BJ (cell line): ENCODE results near the gene MBD3L4. TPM values are rescaled to one million over a fixed set of nuclear protein-coding genes. Genes with fewer than 3 reads are reported as not detected.
"Not testable (repeated sequence)": the region's sequence is repeated elsewhere in the genome, so short reads cannot be mapped to it uniquely, and the experiment has no call there.

ENCODE experiments used
- CTCF ChIA-PET: fragments of 350-600 bp; formaldehyde crosslinking; extraction: SDS; loops from one replicate; lab custom pipeline; 2021; ENCODE audit warnings: antibody characterized with exemption, inconsistent platforms; lab: Yijun Ruan, JAX
- POLR2A ChIA-PET: fragments of 300-600 bp; sonication (Branson Sonifier 250); formaldehyde crosslinking; extraction: SDS; loops from one replicate; lab custom pipeline; 2021; ENCODE audit warnings: antibody characterized with exemption; lab: Charles Lee
- DNase-seq: peaks from one replicate; pipeline ENCODE4 v3.0.0-alpha.2; 2011; ENCODE audit warnings: low read depth
- H3K27me3 ChIP-seq: 2 replicates; pipeline ENCODE4 v1.6.0; 2011; ENCODE audit warnings: low read length; ENCODE audit not compliant: control insufficient read depth, insufficient read depth
- H3K36me3 ChIP-seq: 2 replicates; pipeline ENCODE4 v1.5.1; 2011; ENCODE audit warnings: low read length; ENCODE audit not compliant: control insufficient read depth, insufficient read depth
- H3K4me3 ChIP-seq: 2 replicates; pipeline ENCODE4 v1.5.1; 2011; ENCODE audit warnings: low read depth, mild to moderate bottlenecking, control low read depth, low read length
- polyA plus RNA-seq: library from polyadenylated mRNA; depleted of rRNA; stranded (reverse); fragments of >200 nt; gene quantifications from 2 replicates; pipeline ENCODE4 v1.2.3, GENCODE V29; 2011
- TF ChIP-seq, protein P1 (sequence below): IDR thresholded peaks from 2 replicates; pipeline ENCODE4 v1.5.1; 2011; ENCODE audit warnings: low read depth, mild to moderate bottlenecking, control low read depth, inconsistent platforms, low read length, moderate library complexity; ENCODE audit not compliant: insufficient read depth

The MBD3L4 gene
- polyA plus RNA-seq, 1 experiment, result not detected

DNA sequence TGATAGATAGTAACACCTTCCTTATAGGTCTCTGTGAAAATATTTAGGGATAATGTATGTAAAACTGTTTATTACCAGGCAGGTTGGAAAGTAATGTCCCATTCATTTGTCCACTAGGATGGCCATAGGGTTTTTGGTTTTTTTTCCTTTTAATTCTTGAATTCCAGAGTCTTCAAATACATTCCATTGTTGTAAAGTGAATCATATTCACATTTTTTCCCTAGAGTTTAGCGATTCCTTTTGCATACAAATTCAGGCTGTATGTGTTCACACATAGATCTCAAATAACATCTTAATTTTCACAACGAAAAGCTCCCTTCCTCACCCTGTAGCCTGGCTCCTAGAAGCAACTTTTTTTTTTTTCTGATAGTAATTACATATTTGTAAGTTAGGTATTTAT lies 27.7 kb upstream of the MBD3L4 start:
- H3K36me3 ChIP-seq, result peaks cover 7% of the 10 kb centered on the region
- CTCF ChIA-PET, result interaction anchor here (1.6 kb wide), 1 partner anchor 204 kb away, joined by 3 read pairs; no protein-coding TSS in a partner anchor
- H3K27me3 ChIP-seq, result no peaks in the 10 kb centered on the region
- POLR2A ChIA-PET, result no interaction called here
- no peak for DNase-seq
- no peak overlapping the region for H3K4me3 ChIP-seq
- TF ChIP-seq, protein P1, sequence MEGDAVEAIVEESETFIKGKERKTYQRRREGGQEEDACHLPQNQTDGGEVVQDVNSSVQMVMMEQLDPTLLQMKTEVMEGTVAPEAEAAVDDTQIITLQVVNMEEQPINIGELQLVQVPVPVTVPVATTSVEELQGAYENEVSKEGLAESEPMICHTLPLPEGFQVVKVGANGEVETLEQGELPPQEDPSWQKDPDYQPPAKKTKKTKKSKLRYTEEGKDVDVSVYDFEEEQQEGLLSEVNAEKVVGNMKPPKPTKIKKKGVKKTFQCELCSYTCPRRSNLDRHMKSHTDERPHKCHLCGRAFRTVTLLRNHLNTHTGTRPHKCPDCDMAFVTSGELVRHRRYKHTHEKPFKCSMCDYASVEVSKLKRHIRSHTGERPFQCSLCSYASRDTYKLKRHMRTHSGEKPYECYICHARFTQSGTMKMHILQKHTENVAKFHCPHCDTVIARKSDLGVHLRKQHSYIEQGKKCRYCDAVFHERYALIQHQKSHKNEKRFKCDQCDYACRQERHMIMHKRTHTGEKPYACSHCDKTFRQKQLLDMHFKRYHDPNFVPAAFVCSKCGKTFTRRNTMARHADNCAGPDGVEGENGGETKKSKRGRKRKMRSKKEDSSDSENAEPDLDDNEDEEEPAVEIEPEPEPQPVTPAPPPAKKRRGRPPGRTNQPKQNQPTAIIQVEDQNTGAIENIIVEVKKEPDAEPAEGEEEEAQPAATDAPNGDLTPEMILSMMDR, result no peak

DNA sequence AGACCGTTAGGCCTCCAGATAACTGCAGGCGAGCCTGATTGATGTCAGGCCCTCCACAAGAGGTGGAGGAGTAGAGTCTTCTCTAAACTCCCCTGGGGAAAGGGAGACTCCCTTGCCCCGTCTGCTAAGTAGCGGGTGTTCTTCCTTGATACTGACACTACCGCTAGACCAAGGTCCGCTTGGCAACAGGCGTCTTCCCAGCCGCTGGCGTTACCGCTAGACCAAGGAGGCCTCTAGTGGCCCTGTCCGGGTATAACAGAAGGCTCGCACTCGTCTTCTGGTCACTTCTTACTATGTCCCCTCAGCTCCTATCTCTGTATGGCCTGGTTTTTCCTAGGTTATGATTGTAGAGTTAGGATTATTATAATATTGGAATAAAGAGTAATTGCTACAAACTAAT lies 27.1 kb upstream of the MBD3L4 start:
- CTCF ChIA-PET, result interaction anchor here (1.6 kb wide), 1 partner anchor 203 kb away, joined by 3 read pairs; no protein-coding TSS in a partner anchor
- TF ChIP-seq, protein P1, result peak; percentile 26; the same call in 1 of the 2 replicates
- POLR2A ChIA-PET, H3K36me3 ChIP-seq, DNase-seq, H3K27me3 ChIP-seq, H3K4me3 ChIP-seq: not testable (repeated sequence)

DNA sequence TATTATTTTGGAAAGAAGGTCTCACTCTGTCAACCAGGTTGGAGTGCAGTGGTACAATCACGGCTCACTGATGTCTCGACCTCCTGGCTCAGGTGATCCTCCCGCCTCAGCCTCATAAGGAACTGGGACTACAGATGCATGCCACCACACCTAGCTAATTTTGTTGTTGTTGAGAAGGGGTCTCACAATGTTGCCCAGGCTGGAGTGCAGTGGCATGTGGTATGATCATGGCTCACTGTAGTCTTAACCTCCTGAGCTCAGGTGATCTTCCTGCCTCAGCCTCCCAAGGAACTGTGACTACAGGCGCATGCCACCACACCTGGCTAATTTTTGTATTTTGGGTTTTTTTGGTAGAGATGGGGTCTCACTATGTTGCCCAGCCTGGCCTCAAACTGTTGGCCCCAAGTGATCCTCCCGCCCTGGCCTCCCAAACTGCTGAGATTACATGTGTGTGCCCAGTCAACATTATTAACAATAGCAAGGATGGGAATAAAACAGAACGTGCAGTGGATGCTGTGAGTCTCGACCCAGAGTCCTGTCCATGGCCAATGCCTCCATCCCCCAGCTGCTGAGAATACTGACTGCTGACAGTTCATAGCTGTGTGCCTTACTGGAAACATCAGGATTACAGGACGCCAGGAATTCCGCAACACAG lies 23.9 kb upstream of the MBD3L4 start:
- DNase-seq, result no peak
- Histone ChIP-seq H3K4me3 (no peak overlapping the region), H3K36me3 (no peaks in the 10 kb centered on the region), H3K27me3 (no peaks in the 10 kb centered on the region)
- POLR2A ChIA-PET, result no interaction called here
- TF ChIP-seq, protein P1, result no peak
- CTCF ChIA-PET, result no interaction called here

DNA sequence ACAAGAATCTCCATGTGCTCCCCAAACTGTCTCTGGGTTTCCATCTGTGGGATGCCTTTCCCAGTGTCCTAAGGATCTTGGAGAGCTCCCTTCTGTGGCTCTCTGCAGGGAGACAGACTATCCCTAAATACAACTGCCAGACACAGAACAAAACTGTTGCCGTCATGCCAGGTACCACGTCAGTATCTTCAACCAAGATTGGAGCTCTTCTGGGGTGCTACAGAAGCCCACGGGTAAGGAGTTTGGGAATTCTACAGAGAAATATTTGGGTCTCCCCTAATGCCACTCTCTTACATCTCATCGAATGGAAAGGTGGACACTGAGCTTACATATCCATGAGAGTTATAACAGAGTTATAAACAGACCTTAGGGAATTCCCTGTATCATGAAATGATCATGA lies 23.4 kb upstream of the MBD3L4 start:
- Histone ChIP-seq H3K4me3 (no peak overlapping the region), H3K27me3 (no peaks in the 10 kb centered on the region), H3K36me3 (no peaks in the 10 kb centered on the region)
- CTCF ChIA-PET, result no interaction called here
- DNase-seq, result no peak
- TF ChIP-seq, protein P1, result no peak
- POLR2A ChIA-PET, result no interaction called here

DNA sequence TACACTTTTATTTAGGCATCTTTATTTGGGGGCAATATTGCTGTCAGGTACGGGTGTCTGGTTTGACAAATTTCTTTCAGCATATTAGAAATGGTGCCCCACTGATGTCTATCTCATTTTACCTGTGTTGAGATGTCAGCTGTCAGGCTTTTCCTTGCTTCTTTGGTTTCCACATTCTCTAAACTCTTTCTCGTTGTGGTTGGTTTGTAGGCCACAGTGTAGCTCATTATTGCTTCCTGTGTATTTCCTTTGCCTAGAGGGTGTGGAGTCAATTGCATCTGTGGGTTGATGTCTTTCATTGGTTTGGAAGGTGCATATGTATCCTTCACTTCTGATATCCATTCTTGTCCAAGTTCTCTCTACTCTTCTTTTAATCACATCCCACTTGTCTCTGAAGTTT lies 20.0 kb upstream of the MBD3L4 start:
- H3K4me3 ChIP-seq, CTCF ChIA-PET, POLR2A ChIA-PET, H3K36me3 ChIP-seq, DNase-seq, H3K27me3 ChIP-seq: not testable (repeated sequence)

DNA sequence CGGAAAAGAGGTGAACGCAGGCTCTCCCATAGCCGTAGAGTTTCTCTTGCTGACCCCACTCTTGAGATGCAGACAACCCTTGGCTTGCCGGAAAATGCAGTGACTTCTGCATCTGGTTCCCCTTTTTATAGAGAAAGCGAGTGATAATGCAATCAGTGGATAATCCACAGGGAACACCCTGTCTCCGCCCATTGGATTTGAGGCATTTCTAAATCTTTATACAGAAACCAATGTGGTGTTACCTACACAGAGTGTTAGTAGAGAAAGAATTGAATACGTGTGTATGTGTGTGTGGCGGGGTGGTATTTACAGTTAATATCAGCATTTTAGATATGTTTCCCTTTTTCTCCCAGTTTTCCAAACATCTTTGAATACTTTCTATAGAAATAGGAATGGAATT lies 18.6 kb upstream of the MBD3L4 start, which contains the start of gene MBD3L3:
Gene MBD3L3, minus strand, starts transcription at position 101 of the 400 bp plus-strand sequence. Its CDS starts 71 bp downstream, at position 30.
- H3K36me3 ChIP-seq, POLR2A ChIA-PET, H3K27me3 ChIP-seq, CTCF ChIA-PET, DNase-seq, H3K4me3 ChIP-seq: not testable (repeated sequence)

DNA sequence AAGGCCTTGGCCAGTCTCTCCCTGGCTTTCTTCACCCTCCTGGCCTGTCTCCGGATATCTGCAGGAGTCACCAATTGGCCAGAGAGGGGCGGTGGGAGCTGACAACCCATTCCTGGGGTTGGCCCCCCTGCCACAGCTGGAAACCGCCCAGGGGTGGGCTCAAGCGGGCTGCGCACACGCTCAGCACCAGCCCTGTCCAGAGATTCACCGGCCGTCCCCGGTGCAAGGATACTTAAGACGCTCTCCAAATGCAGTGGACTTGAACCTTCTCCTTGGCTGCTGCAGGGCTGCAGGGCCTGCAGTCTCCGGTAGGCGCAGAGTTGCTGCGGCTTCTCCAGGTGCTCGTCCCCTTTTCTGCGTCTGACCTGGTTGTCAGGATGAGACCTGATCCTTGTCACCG lies 16.4 kb upstream of the MBD3L4 start:
- CTCF ChIA-PET, H3K27me3 ChIP-seq, H3K36me3 ChIP-seq, POLR2A ChIA-PET, H3K4me3 ChIP-seq, DNase-seq: not testable (repeated sequence)

DNA sequence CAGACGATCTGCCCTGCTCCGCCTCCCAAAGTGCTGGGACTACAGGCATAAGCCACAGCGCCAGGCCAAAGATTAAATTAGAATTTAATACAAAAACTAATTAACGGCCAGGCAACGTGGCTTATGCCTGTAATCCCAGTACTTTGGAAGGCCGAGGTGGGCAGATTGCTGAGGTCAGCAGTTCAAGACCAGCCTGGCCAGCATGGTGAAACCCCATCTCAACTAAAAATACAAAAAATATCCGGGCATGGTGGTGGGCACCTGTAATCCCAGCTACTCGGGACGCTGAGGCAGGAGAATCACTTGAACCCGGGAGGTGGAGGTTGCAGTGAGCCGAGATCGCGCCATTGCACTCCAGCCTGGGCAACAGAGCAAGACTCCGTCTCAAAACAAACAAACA lies 15.7 kb upstream of the MBD3L4 start:
- H3K36me3 ChIP-seq, DNase-seq, CTCF ChIA-PET, H3K27me3 ChIP-seq, POLR2A ChIA-PET, H3K4me3 ChIP-seq: not testable (repeated sequence)

DNA sequence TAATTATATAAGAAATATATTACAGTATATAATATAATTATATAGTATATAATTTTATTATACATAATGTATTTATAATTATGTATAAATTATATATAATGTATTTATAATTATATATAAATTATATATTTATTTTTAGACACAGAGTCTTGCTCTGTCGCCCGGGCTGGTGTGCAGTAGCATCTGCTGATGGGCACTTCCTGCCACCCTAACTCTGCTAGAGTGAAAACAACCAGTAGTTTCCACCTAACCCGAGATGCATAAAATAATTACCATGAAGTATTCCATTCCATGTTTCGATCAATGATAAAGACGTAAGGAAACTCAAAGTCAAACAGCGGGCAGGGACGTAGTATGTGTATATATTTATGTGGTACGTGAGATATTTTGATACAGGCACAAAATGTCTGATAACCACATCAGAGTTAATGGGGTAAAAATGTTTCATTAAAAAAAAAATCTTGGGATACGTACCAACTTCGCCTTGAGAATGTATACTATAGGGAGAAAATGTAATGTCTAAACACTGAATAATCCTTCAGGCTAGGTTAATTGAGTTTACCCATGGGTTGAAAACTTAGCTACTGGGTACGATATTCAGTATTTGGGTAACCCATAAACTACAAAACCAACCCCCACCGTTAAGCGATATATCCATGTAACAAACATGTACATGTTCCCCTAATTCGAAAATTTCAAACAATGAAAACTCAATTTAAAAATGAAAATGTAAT lies 14.8 kb upstream of the MBD3L4 start:
- H3K4me3 ChIP-seq, H3K27me3 ChIP-seq, H3K36me3 ChIP-seq, DNase-seq, CTCF ChIA-PET, POLR2A ChIA-PET: not testable (repeated sequence)
